T-cell (primary cell): Measurements from ENCODE around the gene PLCL1. TPM values are rescaled to one million over a fixed set of nuclear protein-coding genes. Genes with fewer than 3 reads are reported as not detected.

Experiments used
- ATAC-seq, 4 experiments: fragments of 200-7000 bp in 3 of 4; fragments of 150-1000 bp in 1 of 4; cut with Tn5 transposase; replicated peaks in 1 of 4; 1 replicate in 3 of 4; 2 replicates in 1 of 4; pipeline ENCODE4 v1.10.0; 2021; ENCODE audit warnings: moderate library complexity in 3 of 4, mild to moderate bottlenecking in 2 of 4, moderate number of reproducible peaks in 1 of 4
- CTCF ChIA-PET, 2 donors: fragments of 300-600 bp; sonication (Branson Sonifier 250); formaldehyde crosslinking; loops; one replicate each; lab custom pipeline; 2022; ENCODE audit warnings: antibody characterized with exemption in 2 of 2; lab: Charles Lee
- POLR2A ChIA-PET, 2 donors: fragments of 300-600 bp; sonication (Branson Sonifier 250); formaldehyde crosslinking; loops; one replicate each; lab custom pipeline; 2022; ENCODE audit warnings: antibody characterized with exemption in 2 of 2; lab: Charles Lee
- DNase-seq, 35 experiments: peaks; one replicate each; pipeline versions ENCODE4 v3.0.0 to v3.0.0-alpha.2; 2013 to 2023
- H3K27ac ChIP-seq: one replicate; pipeline ENCODE4 v1.5.1; 2013; ENCODE audit warnings: low read length
- H3K27me3 ChIP-seq, 2 experiments: replicated peaks in 1 of 2; 1 replicate in 1 of 2; 2 replicates in 1 of 2; pipeline versions ENCODE4 v1.6.1 to v1.7.0; 2013; ENCODE audit warnings: low read length in 1 of 2, mixed read lengths in 1 of 2; ENCODE audit not compliant: control insufficient read depth in 2 of 2, insufficient read depth in 2 of 2; ENCODE audit errors: extremely low read depth in 1 of 2
- H3K36me3 ChIP-seq, 2 donors: 1 replicate in 1 of 2; 2 replicates in 1 of 2; pipeline versions ENCODE4 v1.6.1 to v1.7.0; 2013; ENCODE audit warnings: low read length in 1 of 2; ENCODE audit not compliant: control insufficient read depth in 2 of 2, insufficient read depth in 1 of 2; ENCODE audit errors: extremely low read depth in 1 of 2
- H3K4me1 ChIP-seq, 2 experiments: 1 replicate in 1 of 2; 2 replicates in 1 of 2; pipeline versions ENCODE4 v1.6.1 to v1.7.0; 2013; ENCODE audit warnings: low read length in 2 of 2, mixed read lengths in 1 of 2; ENCODE audit not compliant: insufficient read depth in 2 of 2, control insufficient read depth in 1 of 2; ENCODE audit errors: extremely low read depth in 1 of 2
- H3K4me3 ChIP-seq, 2 donors: 1 replicate in 1 of 2; 2 replicates in 1 of 2; pipeline versions ENCODE4 v1.5.1 to v1.7.0; 2013; ENCODE audit warnings: mild to moderate bottlenecking in 2 of 2, low read length in 1 of 2, moderate library complexity in 1 of 2; ENCODE audit not compliant: control insufficient read depth in 1 of 2; ENCODE audit errors: extremely low read depth in 1 of 2
- H3K9me3 ChIP-seq: 2 replicates; pipeline ENCODE4 v1.7.0; 2013
- H3K27ac Mint-ChIP-seq, 2 donors: one replicate each; pipeline ENCODE4 v1.8.0; 2020 to 2021; ENCODE audit warnings: mild to moderate bottlenecking in 2 of 2, mixed read lengths in 2 of 2
- H3K27me3 Mint-ChIP-seq, 2 donors: one replicate each; pipeline ENCODE4 v1.8.0; 2021 to 2022; ENCODE audit warnings: mixed read lengths in 2 of 2
- H3K36me3 Mint-ChIP-seq: one replicate; pipeline ENCODE4 v1.8.0; 2021; ENCODE audit warnings: mixed read lengths
- H3K4me1 Mint-ChIP-seq, 3 donors: one replicate each; pipeline ENCODE4 v1.8.0; 2020 to 2022; ENCODE audit warnings: mixed read lengths in 3 of 3, mild to moderate bottlenecking in 1 of 3
- H3K4me3 Mint-ChIP-seq, 3 donors: one replicate each; pipeline ENCODE4 v1.8.0; 2020 to 2022; ENCODE audit warnings: mild to moderate bottlenecking in 3 of 3, mixed read lengths in 3 of 3, moderate library complexity in 3 of 3
- H3K9me3 Mint-ChIP-seq, 3 donors: one replicate each; pipeline ENCODE4 v1.8.0; 2020 to 2022; ENCODE audit warnings: mixed read lengths in 3 of 3
- WGBS: methylation state at CpG from one replicate; pipeline ENCODE4 v1.1.5; 2013; ENCODE audit warnings: missing lambda C conversion rate; ENCODE audit not compliant: insufficient coverage; 5-methylcytosine and 5-hydroxymethylcytosine counted together
- total RNA-seq, 35 experiments: library from RNA in 6 of 35; stranded (reverse) in 6 of 35; fragments of 120-200 nt in 1 of 35; gene quantifications; one replicate each; pipeline versions ENCODE4 v1.2.1 to v1.2.4 and lab custom pipeline; 2013 to 2026

PLCL1 gene
- total RNA-seq, 5 donors from 2014 or later (not counting 1 experiment from before 2014, with no cell fraction given) = 15.3 to 24.7 (median 20.3) TPM

- 100% methylated on average over 2 of the region's 4 CpGs for WGBS
- no peaks in the 10 kb centered on the region for H3K4me1 ChIP-seq
- CTCF ChIA-PET = no interaction called here
- H3K4me3 ChIP-seq = no peak overlapping the region
- no peak overlapping the region for H3K27ac Mint-ChIP-seq
- ATAC-seq = no peak
- H3K4me1 Mint-ChIP-seq = peaks cover 20 to 40% (median 30%) of the 10 kb centered on the region in 3 donors
- peaks cover 19% of the 10 kb centered on the region for H3K36me3 Mint-ChIP-seq
- no peak overlapping the region for H3K27ac ChIP-seq
- no peaks in the 10 kb centered on the region for H3K9me3 ChIP-seq
- H3K9me3 Mint-ChIP-seq = no peaks in the 10 kb centered on the region
- H3K27me3 ChIP-seq = no peaks in the 10 kb centered on the region
- H3K4me3 Mint-ChIP-seq = no peak overlapping the region
- no peaks in the 10 kb centered on the region for H3K36me3 ChIP-seq
- no peaks in the 10 kb centered on the region for H3K27me3 Mint-ChIP-seq
- POLR2A ChIA-PET = no interaction called here
- DNase-seq = no peak
Observed at GRCh38 chr2:197978971-197979370, 174.6 kb downstream of the PLCL1 start.

GRCh38 chr2:197982565-197982964 lies 178.2 kb downstream of the PLCL1 start:
- ChIA-PET POLR2A (interaction anchor here (0.6 to 0.7 kb wide), 2 partner anchors 31 to 32 kb away, joined by 3 to 6 read pairs; no protein-coding TSS in a partner anchor), CTCF (interaction anchor here (0.6 to 1.5 kb wide), 2 partner anchors 144 to 178 kb away, joined by 3 read pairs; partner anchors contain the start of gene PLCL1 (in 1 of the 2))
- Mint-ChIP-seq H3K9me3 (no peaks in the 10 kb centered on the region), H3K27me3 (no peaks in the 10 kb centered on the region), H3K27ac (no peak overlapping the region), H3K4me3 (no peak overlapping the region), H3K36me3 (peaks cover 8% of the 10 kb centered on the region), H3K4me1 (peaks cover 23 to 38% (median 23%) of the 10 kb centered on the region in 3 donors)
- Histone ChIP-seq H3K4me1 (no peaks in the 10 kb centered on the region), H3K4me3 (no peak overlapping the region), H3K27me3 (no peaks in the 10 kb centered on the region), H3K36me3 (no peaks in the 10 kb centered on the region), H3K9me3 (no peaks in the 10 kb centered on the region), H3K27ac (no peak overlapping the region)
- ATAC-seq = no peak
- no CpG with 5 or more reads among the region's 2 CpGs for WGBS
- no peak for DNase-seq

GRCh38 chr2:197985029-197985638 lies 180.7 kb downstream of the PLCL1 start:
- Histone ChIP-seq H3K4me3 (no peak overlapping the region), H3K27me3 (no peaks in the 10 kb centered on the region), H3K9me3 (no peaks in the 10 kb centered on the region), H3K36me3 (no peaks in the 10 kb centered on the region), H3K4me1 (no peaks in the 10 kb centered on the region), H3K27ac (no peak overlapping the region)
- no peak overlapping the region for H3K27ac Mint-ChIP-seq
- H3K4me1 Mint-ChIP-seq = peaks cover 13 to 27% (median 16%) of the 10 kb centered on the region in 3 donors
- POLR2A ChIA-PET = interaction anchor here (0.6 to 0.8 kb wide), 2 partner anchors 10 to 550 kb away, joined by 3 read pairs; partner anchors contain the start of gene SF3B1 (in 1 of the 2)
- H3K27me3 Mint-ChIP-seq = no peaks in the 10 kb centered on the region
- DNase-seq = no peak
- no peak overlapping the region for H3K4me3 Mint-ChIP-seq
- H3K36me3 Mint-ChIP-seq = peaks cover 7% of the 10 kb centered on the region
- CTCF ChIA-PET = interaction anchor here (0.7 to 1.4 kb wide), 4 partner anchors 25 to 174 kb away, joined by 3 read pairs; no protein-coding TSS in a partner anchor
- peaks cover 0 to 4% (median 3%) of the 10 kb centered on the region in 3 donors for H3K9me3 Mint-ChIP-seq
- ATAC-seq = no peak
- WGBS = no CpG with 5 or more reads among the region's 2 CpGs

DNA sequence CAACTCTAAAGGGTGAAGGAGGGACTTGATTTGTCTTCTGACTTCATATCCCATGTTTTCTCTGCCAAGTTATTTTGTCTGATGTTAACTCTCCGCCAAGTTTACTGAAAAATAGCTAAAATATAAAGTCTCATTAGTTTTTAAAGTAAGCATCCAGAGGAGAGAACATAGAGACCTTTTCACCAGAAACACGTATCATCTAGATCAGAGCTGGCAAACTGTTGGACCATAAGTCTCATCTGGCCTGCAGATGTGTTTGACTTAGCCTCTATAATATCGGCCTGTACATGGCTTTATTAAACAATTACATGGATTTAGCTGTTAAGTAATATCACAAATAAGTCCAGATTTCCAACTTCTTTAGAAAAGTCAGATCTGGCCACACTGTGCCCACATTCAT lies 182.6 kb downstream of the PLCL1 start:
- Histone ChIP-seq H3K4me3 (no peak overlapping the region), H3K27me3 (no peaks in the 10 kb centered on the region), H3K9me3 (no peaks in the 10 kb centered on the region), H3K4me1 (no peaks in the 10 kb centered on the region), H3K36me3 (no peaks in the 10 kb centered on the region), H3K27ac (no peak overlapping the region)
- Mint-ChIP-seq H3K9me3 (peaks cover 0 to 8% (median 5%) of the 10 kb centered on the region in 3 donors), H3K27ac (no peak overlapping the region), H3K36me3 (peaks cover 23% of the 10 kb centered on the region), H3K27me3 (no peaks in the 10 kb centered on the region), H3K4me3 (no peak overlapping the region), H3K4me1 (peaks cover 0 to 23% (median 12%) of the 10 kb centered on the region in 3 donors)
- WGBS = 86% methylated on average over 1 of the region's 3 CpGs
- DNase-seq (no peak), ATAC-seq (no peak)
- ChIA-PET POLR2A (no interaction called here), CTCF (no interaction called here)

DNA sequence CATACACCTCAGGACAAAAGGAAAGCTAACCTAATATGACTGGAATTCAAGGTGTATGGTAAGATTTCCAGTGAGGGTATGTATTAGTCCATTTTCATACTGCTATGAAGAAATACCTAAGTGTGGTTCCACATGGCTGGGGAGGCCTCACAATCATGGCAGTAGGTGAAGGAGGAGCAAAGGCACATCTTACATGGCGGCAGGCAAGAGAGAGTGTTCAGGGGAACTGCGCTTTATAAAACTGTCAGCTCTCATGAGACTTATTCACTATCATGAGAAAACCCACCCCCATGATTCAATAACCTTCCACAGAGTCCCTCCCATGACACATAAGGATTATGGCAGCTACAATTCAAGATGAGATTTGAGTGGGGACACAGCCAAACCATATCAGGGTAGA lies 186.0 kb downstream of the PLCL1 start:
- Mint-ChIP-seq H3K27me3 (no peaks in the 10 kb centered on the region), H3K27ac (no peak overlapping the region), H3K36me3 (peaks cover 32% of the 10 kb centered on the region), H3K4me1 (peaks cover 19 to 41% (median 32%) of the 10 kb centered on the region in 3 donors), H3K4me3 (no peak overlapping the region), H3K9me3 (peaks cover 0 to 9% (median 8%) of the 10 kb centered on the region in 3 donors)
- Histone ChIP-seq H3K4me3 (no peak overlapping the region), H3K4me1 (peaks cover 2 to 9% of the 10 kb centered on the region in 2 experiments), H3K9me3 (no peaks in the 10 kb centered on the region), H3K27ac (no peak overlapping the region), H3K27me3 (no peaks in the 10 kb centered on the region), H3K36me3 (no peaks in the 10 kb centered on the region)
- ATAC-seq (no peak), DNase-seq (no peak)
- ChIA-PET CTCF (no interaction called here), POLR2A (no interaction called here)
- WGBS = no CpG with 5 or more reads among the region's 2 CpGs

DNA sequence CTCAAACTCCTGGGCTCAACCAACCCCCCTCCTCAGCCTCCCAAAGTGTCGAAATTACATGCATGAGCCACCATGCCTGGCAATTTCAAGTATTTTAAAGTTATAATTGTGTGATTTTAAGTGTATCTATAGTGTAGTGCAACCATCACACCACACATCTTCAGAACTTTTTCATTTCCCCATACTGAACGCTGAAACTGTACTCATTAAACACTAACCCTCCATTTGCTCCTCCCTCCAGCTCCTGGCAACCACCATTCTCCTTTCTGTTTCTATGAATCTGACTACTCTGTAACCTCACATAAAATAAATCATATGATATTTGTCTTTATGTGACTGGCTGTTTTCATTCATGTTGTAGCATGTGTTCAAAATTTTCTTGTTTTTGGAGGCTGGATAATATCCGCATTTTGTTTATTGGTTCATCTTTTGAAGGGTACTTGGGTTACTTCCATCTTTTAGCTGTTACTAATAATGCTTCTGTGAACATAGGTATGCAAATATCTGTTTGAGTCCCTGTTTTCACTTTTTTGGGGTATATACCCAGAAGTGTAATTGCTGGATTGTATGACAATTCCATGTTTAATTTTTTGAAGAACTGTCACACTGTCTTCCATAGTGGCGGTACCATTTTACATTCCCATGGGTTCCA lies 188.2 kb downstream of the PLCL1 start:
- DNase-seq = no peak
- H3K27me3 ChIP-seq = no peaks in the 10 kb centered on the region
- peaks cover 32% of the 10 kb centered on the region for H3K36me3 Mint-ChIP-seq
- no peaks in the 10 kb centered on the region for H3K36me3 ChIP-seq
- ChIA-PET POLR2A (no interaction called here), CTCF (no interaction called here)
- H3K9me3 Mint-ChIP-seq = peaks cover 0 to 9% (median 8%) of the 10 kb centered on the region in 3 donors
- no peak overlapping the region for H3K4me3 Mint-ChIP-seq
- peaks cover 15 to 28% of the 10 kb centered on the region in 2 experiments for H3K4me1 ChIP-seq
- no peaks in the 10 kb centered on the region for H3K9me3 ChIP-seq
- H3K4me3 ChIP-seq = no peak overlapping the region
- H3K27ac Mint-ChIP-seq = no peak overlapping the region
- WGBS = no CpG with 5 or more reads among the region's 4 CpGs
- no peak overlapping the region for H3K27ac ChIP-seq
- H3K4me1 Mint-ChIP-seq = peaks cover 42 to 60% (median 50%) of the 10 kb centered on the region in 3 donors
- ATAC-seq = no peak
- no peaks in the 10 kb centered on the region for H3K27me3 Mint-ChIP-seq
